Small intestine (tissue), 7 donors: Measurements from ENCODE around the gene NRAS. TPM values are rescaled to one million over a fixed set of nuclear protein-coding genes. Genes with fewer than 3 reads are reported as not detected.
"Not testable (repeated sequence)": the region's sequence is repeated elsewhere in the genome, so short reads cannot be mapped to it uniquely, and the experiment has no call there.

Source experiments
- DNase-seq, 2 donors: peaks; one replicate each; pipeline versions ENCODE4 v3.0.0 to v3.0.0-alpha.2; 2013
- FAIRE-seq: peaks from 2 replicates; lab custom pipeline; 2012; peaks lifted over from hg19 to GRCh38; lab: Jason Lieb, UNC
- H3K27ac ChIP-seq, 3 donors: one replicate each; pipeline ENCODE4 v1.5.1; 2013; ENCODE audit warnings: low read length in 2 of 3, mild to moderate bottlenecking in 2 of 3, control low read depth in 1 of 3, inconsistent platforms in 1 of 3, low read depth in 1 of 3, moderate library complexity in 1 of 3
- H3K27me3 ChIP-seq, 3 donors: one replicate each; pipeline ENCODE4 v1.6.1; 2013; ENCODE audit warnings: low read length in 3 of 3, inconsistent platforms in 1 of 3; ENCODE audit not compliant: control insufficient read depth in 3 of 3, insufficient read depth in 3 of 3
- H3K36me3 ChIP-seq, 3 donors: one replicate each; pipeline ENCODE4 v1.6.1; 2013; ENCODE audit warnings: low read length in 3 of 3, inconsistent platforms in 1 of 3, low read depth in 1 of 3, mild to moderate bottlenecking in 1 of 3, moderate library complexity in 1 of 3; ENCODE audit not compliant: control insufficient read depth in 3 of 3, insufficient read depth in 2 of 3
- H3K4me1 ChIP-seq, 3 donors: one replicate each; pipeline ENCODE4 v1.6.1; 2013; ENCODE audit warnings: low read length in 2 of 3, inconsistent platforms in 1 of 3, low read depth in 1 of 3, mild to moderate bottlenecking in 1 of 3, moderate library complexity in 1 of 3; ENCODE audit not compliant: control insufficient read depth in 3 of 3, insufficient read depth in 2 of 3
- H3K4me3 ChIP-seq, 3 donors: one replicate each; pipeline ENCODE4 v1.5.1; 2013; ENCODE audit warnings: low read length in 3 of 3, control low read depth in 1 of 3, inconsistent platforms in 1 of 3, low read depth in 1 of 3, mild to moderate bottlenecking in 1 of 3, moderate library complexity in 1 of 3
- H3K9me3 ChIP-seq, 2 donors: one replicate each; pipeline ENCODE4 v1.6.1; 2013; ENCODE audit warnings: low read depth in 1 of 2, low read length in 1 of 2; ENCODE audit not compliant: control insufficient read depth in 2 of 2, insufficient read depth in 1 of 2
- WGBS, 3 donors: extraction: QIAGEN DNeasy Blood & Tissue Kit; methylation state at CpG; one replicate each; pipeline ENCODE4 v1.1.7; 2013; 5-methylcytosine and 5-hydroxymethylcytosine counted together
- polyA plus RNA-seq, 4 donors: library from polyadenylated mRNA; stranded (reverse) in 3 of 4; unstranded in 1 of 4; fragments of 200-250 nt in 3 of 4; fragments of 120-200 nt in 1 of 4; gene quantifications; one replicate each; pipeline versions ENCODE4 v1.2.1 to v1.2.3, GENCODE V29; 2013
- donor health status: healthy with polysubstance abuse.
- donor health status: control.
- donor health status: control.
- donor health status: Bipolar disorder and iron deficiency.
- donor health status: healthy.

Gene NRAS
- polyA plus RNA-seq, 4 donors, result 19.7 to 62.5 (median 21.3) TPM

- Histone ChIP-seq H3K27me3 (no peaks in the 10 kb centered on the region), H3K36me3 (peaks cover 0 to 2% (median 0%) of the 10 kb centered on the region in 3 donors), H3K9me3 (no peaks in the 10 kb centered on the region), H3K27ac (peak overlapping the region in 1 of 3 donors; percentile 29), H3K4me1 (peaks cover 4 to 33% (median 30%) of the 10 kb centered on the region in 3 donors), H3K4me3 (peak overlapping the region in 2 of 3 donors; percentile 94 to 100)
- FAIRE-seq, result no peak
- WGBS, 3 donors, result 26 to 36% (median 34%) methylated on average over 7 of the region's 7 CpGs
- no peak for DNase-seq
Measured at GRCh38 chr1:114755006-114755931, 38.7 kb upstream of the NRAS start.

GRCh38 chr1:114753702-114754101 lies 37.1 kb upstream of the NRAS start:
- H3K4me1 ChIP-seq, result peaks cover 4 to 33% (median 30%) of the 10 kb centered on the region in 3 donors
- 71 to 85% (median 82%) methylated on average over 6 of the region's 6 CpGs for WGBS, 3 donors
- H3K36me3 ChIP-seq, DNase-seq, H3K27ac ChIP-seq, H3K27me3 ChIP-seq, FAIRE-seq, H3K4me3 ChIP-seq, H3K9me3 ChIP-seq: not testable (repeated sequence)

- Histone ChIP-seq H3K36me3 (peaks cover 2 to 5% (median 3%) of the 10 kb centered on the region in 3 donors), H3K9me3 (no peaks in the 10 kb centered on the region), H3K27ac (no peak overlapping the region), H3K4me3 (no peak overlapping the region), H3K4me1 (peaks cover 4 to 33% (median 25%) of the 10 kb centered on the region in 3 donors), H3K27me3 (no peaks in the 10 kb centered on the region)
- WGBS, 3 donors, result 58 to 59% (median 59%) methylated on average over 4 of the region's 4 CpGs
- DNase-seq, result no peak
- FAIRE-seq, result no peak
Measured at GRCh38 chr1:114753143-114753542, 36.6 kb upstream of the NRAS start.

- FAIRE-seq (no peak), DNase-seq (no peak)
- WGBS, 3 donors, result 48 to 59% (median 58%) methylated on average over 5 of the region's 5 CpGs
- Histone ChIP-seq H3K27me3 (no peaks in the 10 kb centered on the region), H3K36me3 (peaks cover 5 to 8% (median 6%) of the 10 kb centered on the region in 3 donors), H3K4me3 (no peak overlapping the region), H3K9me3 (no peaks in the 10 kb centered on the region), H3K4me1 (peaks cover 4 to 29% (median 16%) of the 10 kb centered on the region in 3 donors), H3K27ac (no peak overlapping the region)
Measured at GRCh38 chr1:114750780-114751179, 34.2 kb upstream of the NRAS start.

- no peak for DNase-seq
- H3K9me3 ChIP-seq, result no peaks in the 10 kb centered on the region
- H3K36me3 ChIP-seq, result peaks cover 4 to 8% (median 5%) of the 10 kb centered on the region in 3 donors
- WGBS, 3 donors, result 64 to 74% (median 69%) methylated on average over 5 of the region's 5 CpGs
- H3K27me3 ChIP-seq, result no peaks in the 10 kb centered on the region
- no peak for FAIRE-seq
- peaks cover 4 to 22% (median 9%) of the 10 kb centered on the region in 3 donors for H3K4me1 ChIP-seq
- no peak overlapping the region for H3K4me3 ChIP-seq
- H3K27ac ChIP-seq, result no peak overlapping the region
Measured at GRCh38 chr1:114749835-114750234, 33.3 kb upstream of the NRAS start.

- no peaks in the 10 kb centered on the region for H3K27me3 ChIP-seq
- no peak overlapping the region for H3K27ac ChIP-seq
- peaks cover 5 to 15% (median 8%) of the 10 kb centered on the region in 3 donors for H3K36me3 ChIP-seq
- peaks cover 0 to 11% (median 2%) of the 10 kb centered on the region in 3 donors for H3K4me1 ChIP-seq
- H3K9me3 ChIP-seq, result no peaks in the 10 kb centered on the region
- no peak overlapping the region for H3K4me3 ChIP-seq
- WGBS, 3 donors, result 79 to 86% (median 80%) methylated on average over 6 of the region's 6 CpGs
- no peak for DNase-seq
- no peak for FAIRE-seq
Measured at GRCh38 chr1:114746450-114747121, 30.0 kb upstream of the NRAS start.

GRCh38 chr1:114745291-114745690 lies 28.7 kb upstream of the NRAS start:
- WGBS, 3 donors, result 69 to 81% (median 73%) methylated on average over 2 of the region's 2 CpGs
- no peaks in the 10 kb centered on the region for H3K9me3 ChIP-seq
- H3K27ac ChIP-seq, result no peak overlapping the region
- H3K36me3 ChIP-seq, result peaks cover 5 to 15% (median 8%) of the 10 kb centered on the region in 3 donors
- no peak for FAIRE-seq
- H3K27me3 ChIP-seq, result no peaks in the 10 kb centered on the region
- H3K4me1 ChIP-seq, result peaks cover 0 to 6% (median 0%) of the 10 kb centered on the region in 3 donors
- no peak overlapping the region for H3K4me3 ChIP-seq
- no peak for DNase-seq

- Histone ChIP-seq H3K27me3 (no peaks in the 10 kb centered on the region), H3K4me1 (peaks cover 3 to 6% (median 4%) of the 10 kb centered on the region in 3 donors), H3K4me3 (no peak overlapping the region), H3K27ac (no peak overlapping the region), H3K36me3 (peaks cover 7 to 19% (median 8%) of the 10 kb centered on the region in 3 donors), H3K9me3 (no peaks in the 10 kb centered on the region)
- 91 to 92% (median 91%) methylated on average over 11 of the region's 11 CpGs for WGBS, 3 donors
- FAIRE-seq, result no peak
- DNase-seq, result no peak
Measured at GRCh38 chr1:114741963-114742746, 25.6 kb upstream of the NRAS start.
